ENCODE measurements around the gene USP48. TPM values are rescaled to one million over a fixed set of nuclear protein-coding genes. Genes with fewer than 3 reads are reported as not detected.

The USP48 gene
- total RNA-seq, 4 donors from 2014 or later: 23.5 to 51.9 (median 39.7) TPM

- TF ChIP-seq CTCF (IDR thresholded peaks at IDR 0.05) (no peak), POLR2A (IDR thresholded peaks at IDR 0.05) (no peak)
- Histone ChIP-seq H3K9me3 (no peaks in the 10 kb centered on the region), H3K36me3 (no peaks in the 10 kb centered on the region), H3K27me3 (peaks cover 8 to 99% (median 12%) of the 10 kb centered on the region in 4 donors), H3K27ac (no peak overlapping the region), H3K4me3 (no peak overlapping the region), H3K4me1 (peaks cover 12 to 30% (median 15%) of the 10 kb centered on the region in 3 donors)
- 76 to 84% methylated on average over 11 to 12 of the region's 16 CpGs for WGBS, 2 donors
- intact Hi-C loops (cut with DNase I): no loop called here
- no peak for DNase-seq
Measured at GRCh38 chr1:21663951-21664805, 118.8 kb downstream of the USP48 start.

GRCh38 chr1:21663248-21663950 is 119.5 kb downstream of the USP48 start:
- intact Hi-C loops (cut with DNase I): no loop called here
- TF ChIP-seq CTCF (IDR thresholded peaks at IDR 0.05) (no peak), POLR2A (IDR thresholded peaks at IDR 0.05) (no peak)
- Histone ChIP-seq H3K36me3 (no peaks in the 10 kb centered on the region), H3K4me3 (no peak overlapping the region), H3K4me1 (peaks cover 5 to 25% (median 8%) of the 10 kb centered on the region in 3 donors), H3K27me3 (peaks cover 2 to 92% (median 5%) of the 10 kb centered on the region in 4 donors), H3K27ac (no peak overlapping the region), H3K9me3 (no peaks in the 10 kb centered on the region)
- DNase-seq: no peak
- 33% methylated on average over 1 of the region's 11 CpGs; no CpG with 5 or more reads in 1 of the 2 donors for WGBS, 2 donors

GRCh38 chr1:21662426-21663247 is 120.3 kb downstream of the USP48 start:
- no peak for DNase-seq
- WGBS, 2 donors: 72 to 80% methylated on average over 1 to 2 of the region's 6 CpGs

GRCh38 chr1:21661886-21662285 is 121.1 kb downstream of the USP48 start:
- WGBS, 2 donors: 69% methylated on average over 3 of the region's 5 CpGs; no CpG with 5 or more reads in 1 of the 2 donors
- TF ChIP-seq CTCF (IDR thresholded peaks at IDR 0.05) (no peak), POLR2A (IDR thresholded peaks at IDR 0.05) (no peak)
- DNase-seq: no peak
- H3K36me3 ChIP-seq: no peaks in the 10 kb centered on the region
- peaks cover 4 to 22% (median 7%) of the 10 kb centered on the region in 3 donors for H3K4me1 ChIP-seq
- H3K9me3 ChIP-seq: no peaks in the 10 kb centered on the region
- intact Hi-C loops (cut with DNase I): no loop called here
- no peak overlapping the region for H3K27ac ChIP-seq
- H3K4me3 ChIP-seq: no peak overlapping the region
- H3K27me3 ChIP-seq: peaks cover 0 to 77% (median 0%) of the 10 kb centered on the region in 4 donors

More at GRCh38 chr1:21662426-21663247, 120.3 kb downstream of the USP48 start:
- H3K9me3 ChIP-seq: no peaks in the 10 kb centered on the region
- peaks cover 4 to 21% (median 7%) of the 10 kb centered on the region in 3 donors for H3K4me1 ChIP-seq
- H3K27ac ChIP-seq: no peak overlapping the region
- H3K36me3 ChIP-seq: no peaks in the 10 kb centered on the region
- TF ChIP-seq CTCF (IDR thresholded peaks at IDR 0.05): no peak
- TF ChIP-seq POLR2A (IDR thresholded peaks at IDR 0.05): no peak
- intact Hi-C loops (cut with DNase I): no loop called here
- no peak overlapping the region for H3K4me3 ChIP-seq
- peaks cover 0 to 84% (median under 1%) of the 10 kb centered on the region in 4 donors for H3K27me3 ChIP-seq

Data from esophagus squamous epithelium (tissue), 5 donors.